Loucy (cell line): ENCODE measurements around the gene ADAMTS14.
"Not testable (repeated sequence)": the region's sequence is repeated elsewhere in the genome, so short reads cannot be mapped to it uniquely, and the experiment has no call there.

Experiments
- EZH2phosphoT487 ChIP-seq: fragments of 200-600 bp; IDR thresholded peaks from 2 replicates; pipeline ENCODE4 v1.6.1; 2018; ENCODE audit warnings: antibody characterized with exemption, mild to moderate bottlenecking, moderate library complexity, borderline replicate concordance
- TF ChIP-seq, protein P1 (sequence below): fragments of 200-600 bp; sonication (generic); conservative IDR thresholded peaks from 2 replicates; pipeline ENCODE4 v1.5.1; 2014; ENCODE audit warnings: mild to moderate bottlenecking, antibody characterized with exemption, low read length

DNA sequence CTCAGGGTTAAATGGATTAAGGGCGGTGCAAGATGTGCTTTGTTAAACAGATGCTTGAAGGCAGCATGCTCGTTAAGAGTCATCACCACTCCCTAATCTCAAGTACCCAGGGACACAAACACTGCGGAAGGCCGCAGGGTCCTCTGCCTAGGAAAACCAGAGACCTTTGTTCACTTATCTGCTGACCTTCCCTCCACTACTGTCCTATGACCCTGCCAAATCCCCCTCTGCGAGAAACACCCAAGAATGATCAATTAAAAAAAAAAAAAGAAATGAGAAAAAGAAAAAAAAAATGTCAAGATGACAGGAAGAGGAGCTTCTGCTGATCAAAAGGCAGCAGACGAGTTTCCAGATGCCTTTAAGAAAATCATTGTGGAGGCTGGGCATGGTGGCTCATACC, 40.6 kb upstream of the ADAMTS14 start:
- TF ChIP-seq, protein P1, sequence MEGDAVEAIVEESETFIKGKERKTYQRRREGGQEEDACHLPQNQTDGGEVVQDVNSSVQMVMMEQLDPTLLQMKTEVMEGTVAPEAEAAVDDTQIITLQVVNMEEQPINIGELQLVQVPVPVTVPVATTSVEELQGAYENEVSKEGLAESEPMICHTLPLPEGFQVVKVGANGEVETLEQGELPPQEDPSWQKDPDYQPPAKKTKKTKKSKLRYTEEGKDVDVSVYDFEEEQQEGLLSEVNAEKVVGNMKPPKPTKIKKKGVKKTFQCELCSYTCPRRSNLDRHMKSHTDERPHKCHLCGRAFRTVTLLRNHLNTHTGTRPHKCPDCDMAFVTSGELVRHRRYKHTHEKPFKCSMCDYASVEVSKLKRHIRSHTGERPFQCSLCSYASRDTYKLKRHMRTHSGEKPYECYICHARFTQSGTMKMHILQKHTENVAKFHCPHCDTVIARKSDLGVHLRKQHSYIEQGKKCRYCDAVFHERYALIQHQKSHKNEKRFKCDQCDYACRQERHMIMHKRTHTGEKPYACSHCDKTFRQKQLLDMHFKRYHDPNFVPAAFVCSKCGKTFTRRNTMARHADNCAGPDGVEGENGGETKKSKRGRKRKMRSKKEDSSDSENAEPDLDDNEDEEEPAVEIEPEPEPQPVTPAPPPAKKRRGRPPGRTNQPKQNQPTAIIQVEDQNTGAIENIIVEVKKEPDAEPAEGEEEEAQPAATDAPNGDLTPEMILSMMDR: not testable (repeated sequence)
- not testable (repeated sequence) for TF ChIP-seq EZH2phosphoT487
